ENCODE data around the gene CSNK2A1.

Gene CSNK2A1

DNA sequence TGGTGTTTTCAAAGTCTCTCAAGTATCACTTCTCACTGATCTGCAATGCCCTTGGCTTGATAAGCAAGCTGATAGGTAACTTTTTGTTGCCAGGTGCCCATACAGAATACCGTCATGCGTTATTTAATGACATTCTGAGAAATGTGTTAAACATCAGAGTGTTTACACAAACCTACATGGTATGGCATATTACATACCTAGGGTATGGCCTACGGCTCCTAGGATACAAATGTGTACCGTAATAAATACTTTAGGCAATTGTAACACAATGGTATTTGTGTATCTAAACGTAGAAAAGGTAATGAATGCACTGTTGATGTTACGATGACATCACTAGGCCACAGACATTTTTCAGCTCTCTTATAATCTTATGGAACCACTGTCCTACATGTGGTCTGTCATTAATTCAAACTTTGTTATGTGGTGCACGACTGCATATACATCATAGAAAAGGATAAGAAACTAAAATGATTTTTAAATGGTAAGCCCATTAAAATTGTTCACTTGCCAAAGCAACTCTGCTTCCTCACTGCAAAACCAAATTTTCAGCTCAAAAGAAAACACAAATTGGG, 35.7 kb downstream of the CSNK2A1 start:
- TF ChIP-seq, protein P1, sequence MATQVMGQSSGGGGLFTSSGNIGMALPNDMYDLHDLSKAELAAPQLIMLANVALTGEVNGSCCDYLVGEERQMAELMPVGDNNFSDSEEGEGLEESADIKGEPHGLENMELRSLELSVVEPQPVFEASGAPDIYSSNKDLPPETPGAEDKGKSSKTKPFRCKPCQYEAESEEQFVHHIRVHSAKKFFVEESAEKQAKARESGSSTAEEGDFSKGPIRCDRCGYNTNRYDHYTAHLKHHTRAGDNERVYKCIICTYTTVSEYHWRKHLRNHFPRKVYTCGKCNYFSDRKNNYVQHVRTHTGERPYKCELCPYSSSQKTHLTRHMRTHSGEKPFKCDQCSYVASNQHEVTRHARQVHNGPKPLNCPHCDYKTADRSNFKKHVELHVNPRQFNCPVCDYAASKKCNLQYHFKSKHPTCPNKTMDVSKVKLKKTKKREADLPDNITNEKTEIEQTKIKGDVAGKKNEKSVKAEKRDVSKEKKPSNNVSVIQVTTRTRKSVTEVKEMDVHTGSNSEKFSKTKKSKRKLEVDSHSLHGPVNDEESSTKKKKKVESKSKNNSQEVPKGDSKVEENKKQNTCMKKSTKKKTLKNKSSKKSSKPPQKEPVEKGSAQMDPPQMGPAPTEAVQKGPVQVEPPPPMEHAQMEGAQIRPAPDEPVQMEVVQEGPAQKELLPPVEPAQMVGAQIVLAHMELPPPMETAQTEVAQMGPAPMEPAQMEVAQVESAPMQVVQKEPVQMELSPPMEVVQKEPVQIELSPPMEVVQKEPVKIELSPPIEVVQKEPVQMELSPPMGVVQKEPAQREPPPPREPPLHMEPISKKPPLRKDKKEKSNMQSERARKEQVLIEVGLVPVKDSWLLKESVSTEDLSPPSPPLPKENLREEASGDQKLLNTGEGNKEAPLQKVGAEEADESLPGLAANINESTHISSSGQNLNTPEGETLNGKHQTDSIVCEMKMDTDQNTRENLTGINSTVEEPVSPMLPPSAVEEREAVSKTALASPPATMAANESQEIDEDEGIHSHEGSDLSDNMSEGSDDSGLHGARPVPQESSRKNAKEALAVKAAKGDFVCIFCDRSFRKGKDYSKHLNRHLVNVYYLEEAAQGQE (IDR thresholded peaks at IDR 0.05; ENCODE audit: insufficient replicate concordance, low read depth), result no peak
- no peak for TF ChIP-seq CTCF (IDR thresholded peaks at IDR 0.05; ENCODE audit: insufficient read depth, low read length)
- TF ChIP-seq SPI1 (IDR thresholded peaks at IDR 0.05; ENCODE audit: borderline replicate concordance, low read depth), result no peak
- TF ChIP-seq POLR2AphosphoS5 (IDR thresholded peaks at IDR 0.05; ENCODE audit: low read depth), result no peak
- no peak for TF ChIP-seq GABPA (IDR thresholded peaks at IDR 0.05; ENCODE audit: low read depth)
- DNase-seq (ENCODE audit: low read depth in 1 of 2, low spot score in 1 of 2), result no peak

DNA sequence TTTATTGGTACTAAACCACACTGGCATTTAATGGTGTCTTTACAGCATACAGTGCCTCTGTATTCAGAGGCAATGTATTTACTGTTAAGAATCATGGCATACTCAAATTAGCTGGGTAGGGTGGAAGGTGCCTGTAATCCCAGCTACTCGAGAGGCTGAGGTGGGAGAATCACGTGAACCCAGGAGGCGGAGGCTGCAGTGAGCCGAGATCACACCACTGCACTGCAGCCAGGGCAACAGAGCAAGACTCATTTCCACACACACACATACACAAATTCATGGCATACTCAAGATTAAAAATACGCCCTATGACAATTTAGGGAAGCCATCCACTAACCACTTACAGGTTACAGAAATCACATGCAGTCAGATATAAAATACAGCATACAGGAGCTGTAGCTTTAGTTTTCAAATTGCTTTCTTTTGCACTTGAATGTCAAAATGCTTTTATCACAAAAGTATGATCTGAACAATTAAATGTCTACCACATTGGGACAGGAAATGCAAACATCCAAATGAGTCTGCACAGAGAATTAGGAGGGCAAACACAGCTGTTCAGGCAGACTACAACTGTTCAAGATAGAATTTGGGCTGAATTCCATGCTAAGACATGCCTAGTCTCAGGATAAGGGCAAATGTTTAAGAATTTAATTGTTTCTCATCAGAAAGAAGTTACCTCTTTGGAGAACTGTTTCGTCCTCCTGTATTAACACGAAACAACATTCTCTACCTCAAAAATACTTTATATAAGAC, 36.4 kb downstream of the CSNK2A1 start:
- Histone ChIP-seq H3K27me3 (ENCODE audit: insufficient read depth, poor library complexity, severe bottlenecking) (no peaks in the 10 kb centered on the region), H3K4me3 (replicated peaks; ENCODE audit: insufficient read depth, low read length) (no peak overlapping the region), H3K27ac (replicated peaks) (no peak overlapping the region)
- no peak for DNase-seq (ENCODE audit: low read depth in 1 of 2, low spot score in 1 of 2)
- TF ChIP-seq CTCF (IDR thresholded peaks at IDR 0.05; ENCODE audit: insufficient read depth, low read length), result no peak
- TF ChIP-seq GABPA (IDR thresholded peaks at IDR 0.05; ENCODE audit: low read depth), result no peak
- TF ChIP-seq, protein P1 (IDR thresholded peaks at IDR 0.05; ENCODE audit: insufficient replicate concordance, low read depth), result no peak
- no peak for TF ChIP-seq SPI1 (IDR thresholded peaks at IDR 0.05; ENCODE audit: borderline replicate concordance, low read depth)
- no peak for TF ChIP-seq POLR2AphosphoS5 (IDR thresholded peaks at IDR 0.05; ENCODE audit: low read depth)

More for the DNA sequence above, 35.7 kb downstream of the CSNK2A1 start:
- Histone ChIP-seq H3K27me3 (ENCODE audit: insufficient read depth, poor library complexity, severe bottlenecking) (no peaks in the 10 kb centered on the region), H3K27ac (replicated peaks) (no peak overlapping the region), H3K4me3 (replicated peaks; ENCODE audit: insufficient read depth, low read length) (no peak overlapping the region)

GRCh38 chr20:504632-505075, 38.9 kb downstream of the CSNK2A1 start:
- Histone ChIP-seq H3K4me3 (replicated peaks; ENCODE audit: insufficient read depth, low read length) (no peak overlapping the region), H3K27me3 (ENCODE audit: insufficient read depth, poor library complexity, severe bottlenecking) (no peaks in the 10 kb centered on the region), H3K27ac (replicated peaks) (no peak overlapping the region)
- no peak for DNase-seq (ENCODE audit: low read depth in 1 of 2, low spot score in 1 of 2)
- TF ChIP-seq, protein P1 (IDR thresholded peaks at IDR 0.05; ENCODE audit: insufficient replicate concordance, low read depth), result no peak
- TF ChIP-seq GABPA (IDR thresholded peaks at IDR 0.05; ENCODE audit: low read depth) (no peak), SPI1 (IDR thresholded peaks at IDR 0.05; ENCODE audit: borderline replicate concordance, low read depth) (no peak), POLR2AphosphoS5 (IDR thresholded peaks at IDR 0.05; ENCODE audit: low read depth) (no peak), CTCF (IDR thresholded peaks at IDR 0.05; ENCODE audit: insufficient read depth, low read length) (no peak)
